Measurements from ENCODE around the gene MPDZ.

Gene MPDZ

DNA sequence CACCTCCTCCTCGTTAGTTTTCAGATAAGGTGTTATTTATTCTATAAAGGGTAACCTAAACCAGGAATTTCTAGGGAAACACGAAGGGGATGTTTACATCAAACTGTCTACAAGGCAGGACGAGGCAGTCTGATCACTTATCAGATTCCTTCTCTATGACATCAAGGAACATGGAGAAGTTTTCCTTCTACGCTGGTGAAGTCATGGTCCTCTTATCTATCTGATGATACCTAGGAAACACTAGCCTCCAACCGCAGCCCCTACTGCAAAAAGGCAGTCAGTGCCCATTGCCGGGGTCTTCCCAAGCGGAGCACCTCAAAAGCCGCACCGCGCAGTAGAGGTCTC lies 1.5 kb downstream of the MPDZ start:
- Histone ChIP-seq H3K27ac (peak overlapping the region; percentile 56), H3K27me3 (ENCODE audit: control insufficient read depth, insufficient read depth, low read length) (no peaks in the 10 kb centered on the region), H2AFZ (peak overlapping the region; percentile 65), H3K4me1 (no peaks in the 10 kb centered on the region), H3K9me3 (ENCODE audit: control insufficient read depth, low read length) (no peaks in the 10 kb centered on the region), H3K9ac (no peak overlapping the region), H3K4me3 (ENCODE audit: low read depth, low read length) (peak overlapping the region; percentile 77), H3K36me3 (ENCODE audit: control insufficient read depth, insufficient read depth, low read length) (no peaks in the 10 kb centered on the region), H3K4me2 (ENCODE audit: low read length) (peak overlapping the region; percentile 91), H3K79me2 (no peaks in the 10 kb centered on the region)
- TF ChIP-seq, protein P1, sequence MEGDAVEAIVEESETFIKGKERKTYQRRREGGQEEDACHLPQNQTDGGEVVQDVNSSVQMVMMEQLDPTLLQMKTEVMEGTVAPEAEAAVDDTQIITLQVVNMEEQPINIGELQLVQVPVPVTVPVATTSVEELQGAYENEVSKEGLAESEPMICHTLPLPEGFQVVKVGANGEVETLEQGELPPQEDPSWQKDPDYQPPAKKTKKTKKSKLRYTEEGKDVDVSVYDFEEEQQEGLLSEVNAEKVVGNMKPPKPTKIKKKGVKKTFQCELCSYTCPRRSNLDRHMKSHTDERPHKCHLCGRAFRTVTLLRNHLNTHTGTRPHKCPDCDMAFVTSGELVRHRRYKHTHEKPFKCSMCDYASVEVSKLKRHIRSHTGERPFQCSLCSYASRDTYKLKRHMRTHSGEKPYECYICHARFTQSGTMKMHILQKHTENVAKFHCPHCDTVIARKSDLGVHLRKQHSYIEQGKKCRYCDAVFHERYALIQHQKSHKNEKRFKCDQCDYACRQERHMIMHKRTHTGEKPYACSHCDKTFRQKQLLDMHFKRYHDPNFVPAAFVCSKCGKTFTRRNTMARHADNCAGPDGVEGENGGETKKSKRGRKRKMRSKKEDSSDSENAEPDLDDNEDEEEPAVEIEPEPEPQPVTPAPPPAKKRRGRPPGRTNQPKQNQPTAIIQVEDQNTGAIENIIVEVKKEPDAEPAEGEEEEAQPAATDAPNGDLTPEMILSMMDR (IDR thresholded peaks at IDR 0.05), result no peak

DNA sequence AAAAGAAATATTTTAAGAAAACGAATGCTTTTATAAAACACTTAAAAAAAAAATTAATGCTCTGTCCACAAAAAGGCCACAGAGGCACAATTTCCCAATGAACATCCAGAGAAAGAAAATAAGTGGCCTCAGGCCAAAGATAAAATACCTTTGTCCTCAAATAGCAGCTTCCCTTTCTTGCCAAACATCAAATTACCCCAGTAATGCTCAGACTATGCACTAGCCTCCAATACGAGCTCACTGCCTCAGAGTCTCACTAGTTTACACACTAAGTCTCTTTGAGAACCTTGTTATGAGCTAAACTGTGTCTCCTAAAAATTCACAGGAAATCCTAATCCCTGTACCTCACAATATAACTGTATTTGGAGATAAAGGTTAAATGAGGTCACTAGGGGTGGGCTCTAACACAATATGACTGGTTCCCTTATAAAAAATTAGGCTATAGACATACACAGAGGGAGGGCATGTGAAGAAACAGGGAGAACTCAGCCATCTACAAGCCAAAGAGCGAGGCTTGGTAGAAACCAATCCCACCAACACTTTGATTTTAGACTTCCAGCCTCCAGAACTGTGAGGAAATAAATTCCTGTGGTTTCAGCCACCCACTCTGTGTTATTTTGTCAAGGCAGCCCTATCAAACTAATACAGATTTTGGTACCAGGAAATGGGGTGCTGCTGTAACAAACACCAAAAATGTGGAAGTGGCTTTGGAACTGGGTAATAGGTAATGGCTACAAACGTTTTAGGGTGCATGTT lies 4.4 kb downstream of the MPDZ start:
- H3K4me3 ChIP-seq (ENCODE audit: low read depth, low read length), result no peak overlapping the region
- no peaks in the 10 kb centered on the region for H3K27me3 ChIP-seq (ENCODE audit: control insufficient read depth, insufficient read depth, low read length)
- TF ChIP-seq, protein P1 (IDR thresholded peaks at IDR 0.05), result no peak
- H3K79me2 ChIP-seq, result no peaks in the 10 kb centered on the region
- H3K9ac ChIP-seq, result no peak overlapping the region
- no peaks in the 10 kb centered on the region for H3K36me3 ChIP-seq (ENCODE audit: control insufficient read depth, insufficient read depth, low read length)
- no peak overlapping the region for H3K4me2 ChIP-seq (ENCODE audit: low read length)
- H3K9me3 ChIP-seq (ENCODE audit: control insufficient read depth, low read length), result no peaks in the 10 kb centered on the region
- no peak overlapping the region for H2AFZ ChIP-seq
- no peaks in the 10 kb centered on the region for H3K4me1 ChIP-seq
- no peak overlapping the region for H3K27ac ChIP-seq

DNA sequence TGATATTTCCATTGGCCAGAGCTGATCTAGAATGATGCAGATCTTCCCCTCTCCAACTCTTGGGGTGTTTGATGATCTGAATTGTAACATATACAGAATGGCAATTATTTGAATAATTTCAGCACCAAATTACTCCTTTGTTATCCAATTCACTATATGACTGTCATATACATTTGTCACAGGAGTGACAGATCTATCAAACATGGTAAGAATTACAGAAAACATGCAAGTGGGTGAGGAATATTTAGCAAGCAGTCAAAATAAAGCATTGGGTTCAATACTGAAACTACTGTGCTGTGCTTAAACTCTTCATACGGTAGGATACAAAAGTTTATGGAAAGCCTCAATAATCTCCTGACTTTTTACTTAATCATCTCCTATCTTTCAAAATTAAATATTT lies 8.8 kb downstream of the MPDZ start:
- Histone ChIP-seq H3K27me3 (ENCODE audit: control insufficient read depth, insufficient read depth, low read length) (no peaks in the 10 kb centered on the region), H3K4me1 (no peaks in the 10 kb centered on the region), H3K9me3 (ENCODE audit: control insufficient read depth, low read length) (no peaks in the 10 kb centered on the region), H2AFZ (no peak overlapping the region), H3K36me3 (ENCODE audit: control insufficient read depth, insufficient read depth, low read length) (no peaks in the 10 kb centered on the region), H3K9ac (no peak overlapping the region), H3K4me3 (ENCODE audit: low read depth, low read length) (no peak overlapping the region), H3K27ac (no peak overlapping the region), H3K79me2 (no peaks in the 10 kb centered on the region), H3K4me2 (ENCODE audit: low read length) (no peak overlapping the region)
- TF ChIP-seq, protein P1 (IDR thresholded peaks at IDR 0.05), result no peak

DNA sequence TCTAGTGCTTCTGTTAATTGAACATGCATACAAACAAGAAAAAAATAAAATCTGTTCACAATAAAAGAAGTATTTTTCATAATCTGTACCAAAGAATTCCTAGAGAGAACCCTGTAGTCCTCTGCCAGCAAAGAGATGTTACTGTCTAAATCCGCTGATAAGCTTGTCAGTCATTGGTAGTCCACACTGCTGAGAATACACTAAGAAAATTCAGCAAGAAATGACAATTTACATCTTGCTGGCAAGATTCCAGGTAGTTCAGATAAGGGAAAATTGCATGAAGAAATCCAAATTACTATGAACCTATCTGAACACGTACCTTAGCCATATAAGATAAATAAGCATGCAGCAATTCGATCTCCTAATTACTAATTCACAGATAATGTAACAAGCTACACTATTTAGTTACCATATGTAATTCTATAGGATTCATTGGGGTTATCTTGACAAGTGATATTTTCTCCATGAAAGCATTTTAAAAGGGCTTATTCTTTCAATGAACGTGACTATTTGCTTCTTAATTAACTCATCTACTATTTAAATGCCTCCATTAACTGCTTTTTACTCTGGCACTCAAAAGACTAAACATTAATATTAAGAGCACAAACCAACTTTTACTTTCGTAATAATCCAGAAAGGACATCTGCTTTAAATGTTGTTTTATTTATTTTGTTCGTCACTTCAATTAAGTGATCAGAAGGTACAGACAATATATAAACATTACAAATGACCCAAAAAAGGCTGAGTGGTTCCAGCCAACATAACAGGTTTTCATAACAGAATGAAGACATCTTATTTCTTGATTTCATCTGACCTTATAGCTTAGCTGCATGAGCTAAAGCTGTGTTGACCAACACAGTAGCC lies 9.7 kb downstream of the MPDZ start:
- Histone ChIP-seq H3K9me3 (ENCODE audit: control insufficient read depth, low read length) (no peaks in the 10 kb centered on the region), H3K36me3 (ENCODE audit: control insufficient read depth, insufficient read depth, low read length) (no peaks in the 10 kb centered on the region), H3K4me3 (ENCODE audit: low read depth, low read length) (no peak overlapping the region), H3K4me2 (ENCODE audit: low read length) (no peak overlapping the region), H3K27ac (no peak overlapping the region), H3K79me2 (no peaks in the 10 kb centered on the region), H3K27me3 (ENCODE audit: control insufficient read depth, insufficient read depth, low read length) (no peaks in the 10 kb centered on the region), H3K9ac (no peak overlapping the region), H3K4me1 (no peaks in the 10 kb centered on the region), H2AFZ (no peak overlapping the region)
- TF ChIP-seq, protein P1 (IDR thresholded peaks at IDR 0.05), result no peak
